Colonic mucosa (tissue), 4 donors: ENCODE data around the gene AATK. TPM values are rescaled to one million over a fixed set of nuclear protein-coding genes. Genes with fewer than 3 reads are reported as not detected.

Source experiments
- DNase-seq: peaks from one replicate; pipeline ENCODE4 v3.0.0-alpha.2; 2020
- H3K27ac ChIP-seq: fragments of 200-600 bp; one replicate; pipeline ENCODE4 v1.8.0; 2021
- H3K27me3 ChIP-seq: fragments of 200-600 bp; one replicate; pipeline ENCODE4 v1.8.0; 2021
- H3K36me3 ChIP-seq: fragments of 200-600 bp; one replicate; pipeline ENCODE4 v1.8.0; 2021
- H3K4me1 ChIP-seq: fragments of 200-600 bp; one replicate; pipeline ENCODE4 v1.8.0; 2021; ENCODE audit warnings: mild to moderate bottlenecking
- H3K4me3 ChIP-seq: fragments of 200-600 bp; one replicate; pipeline ENCODE4 v1.8.0; 2021
- H3K9ac ChIP-seq, 2 donors: one replicate each; pipeline ENCODE4 v1.7.0; 2013; ENCODE audit warnings: control low read depth in 2 of 2, low read depth in 2 of 2, low read length in 2 of 2
- H3K9me3 ChIP-seq: fragments of 200-600 bp; one replicate; pipeline ENCODE4 v1.8.0; 2021
- intact Hi-C: fragments of 100-400 bp; cut with DNase I; formaldehyde crosslinking; loops from one replicate; pipeline ENCODE4 v1.14.1; 2022
- total RNA-seq, 2 donors: library from RNA; stranded (reverse); fragmentation: NEBNext Ultra II Directional in 1 of 2; extraction: Animal tissue kit (Norgen Biotek cat#: 25700) in 1 of 2; gene quantifications; one replicate each; pipeline ENCODE4 v1.2.1, GENCODE V29; 2021
- TF ChIP-seq, protein P1 (sequence below): fragments of 200-600 bp; IDR thresholded peaks from one replicate; pipeline ENCODE4 v1.8.0; 2022; ENCODE audit warnings: antibody characterized with exemption, mild to moderate bottlenecking
- donor health status: healthy.
- donor health status: DM: no; HTN: no; CAD: no.
- donor health status: DM: no; HTN: no; CAD: no.

The AATK gene
- total RNA-seq, 2 donors from 2014 or later: 9.1 to 13.3 TPM

- Histone ChIP-seq H3K9ac (no peak overlapping the region), H3K4me3 (no peak overlapping the region), H3K4me1 (no peaks in the 10 kb centered on the region), H3K9me3 (no peaks in the 10 kb centered on the region), H3K27ac (no peak overlapping the region), H3K27me3 (no peaks in the 10 kb centered on the region), H3K36me3 (no peaks in the 10 kb centered on the region)
- DNase-seq: no peak
- intact Hi-C loops: no loop called here
- TF ChIP-seq, protein P1, sequence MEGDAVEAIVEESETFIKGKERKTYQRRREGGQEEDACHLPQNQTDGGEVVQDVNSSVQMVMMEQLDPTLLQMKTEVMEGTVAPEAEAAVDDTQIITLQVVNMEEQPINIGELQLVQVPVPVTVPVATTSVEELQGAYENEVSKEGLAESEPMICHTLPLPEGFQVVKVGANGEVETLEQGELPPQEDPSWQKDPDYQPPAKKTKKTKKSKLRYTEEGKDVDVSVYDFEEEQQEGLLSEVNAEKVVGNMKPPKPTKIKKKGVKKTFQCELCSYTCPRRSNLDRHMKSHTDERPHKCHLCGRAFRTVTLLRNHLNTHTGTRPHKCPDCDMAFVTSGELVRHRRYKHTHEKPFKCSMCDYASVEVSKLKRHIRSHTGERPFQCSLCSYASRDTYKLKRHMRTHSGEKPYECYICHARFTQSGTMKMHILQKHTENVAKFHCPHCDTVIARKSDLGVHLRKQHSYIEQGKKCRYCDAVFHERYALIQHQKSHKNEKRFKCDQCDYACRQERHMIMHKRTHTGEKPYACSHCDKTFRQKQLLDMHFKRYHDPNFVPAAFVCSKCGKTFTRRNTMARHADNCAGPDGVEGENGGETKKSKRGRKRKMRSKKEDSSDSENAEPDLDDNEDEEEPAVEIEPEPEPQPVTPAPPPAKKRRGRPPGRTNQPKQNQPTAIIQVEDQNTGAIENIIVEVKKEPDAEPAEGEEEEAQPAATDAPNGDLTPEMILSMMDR: no peak
Measured at GRCh38 chr17:81189016-81189415, 23.0 kb upstream of the AATK start.

DNA sequence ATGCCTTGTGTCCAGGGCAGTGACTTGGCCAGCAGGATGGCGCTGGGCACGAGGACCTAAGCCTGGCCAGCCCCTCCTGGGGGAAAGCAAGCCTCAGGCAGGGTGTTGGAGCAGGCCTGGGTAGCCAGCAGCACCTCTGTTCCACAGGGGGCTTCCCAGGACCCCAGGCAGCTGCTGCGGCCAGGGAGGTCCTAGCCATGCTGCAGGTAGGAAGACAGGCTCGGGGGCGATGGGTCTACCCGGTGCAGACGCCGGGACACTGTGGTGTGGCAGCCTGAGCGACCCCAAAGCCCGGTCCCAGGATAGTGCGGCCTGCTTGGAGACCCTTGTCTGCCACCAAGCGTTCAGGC, 22.4 kb upstream of the AATK start:
- H3K27me3 ChIP-seq: no peaks in the 10 kb centered on the region
- H3K9ac ChIP-seq: no peak overlapping the region
- no peak overlapping the region for H3K27ac ChIP-seq
- TF ChIP-seq, protein P1: no peak
- no peak for DNase-seq
- intact Hi-C loops: no loop called here
- H3K4me1 ChIP-seq: no peaks in the 10 kb centered on the region
- no peak overlapping the region for H3K4me3 ChIP-seq
- H3K9me3 ChIP-seq: no peaks in the 10 kb centered on the region
- H3K36me3 ChIP-seq: no peaks in the 10 kb centered on the region

DNA sequence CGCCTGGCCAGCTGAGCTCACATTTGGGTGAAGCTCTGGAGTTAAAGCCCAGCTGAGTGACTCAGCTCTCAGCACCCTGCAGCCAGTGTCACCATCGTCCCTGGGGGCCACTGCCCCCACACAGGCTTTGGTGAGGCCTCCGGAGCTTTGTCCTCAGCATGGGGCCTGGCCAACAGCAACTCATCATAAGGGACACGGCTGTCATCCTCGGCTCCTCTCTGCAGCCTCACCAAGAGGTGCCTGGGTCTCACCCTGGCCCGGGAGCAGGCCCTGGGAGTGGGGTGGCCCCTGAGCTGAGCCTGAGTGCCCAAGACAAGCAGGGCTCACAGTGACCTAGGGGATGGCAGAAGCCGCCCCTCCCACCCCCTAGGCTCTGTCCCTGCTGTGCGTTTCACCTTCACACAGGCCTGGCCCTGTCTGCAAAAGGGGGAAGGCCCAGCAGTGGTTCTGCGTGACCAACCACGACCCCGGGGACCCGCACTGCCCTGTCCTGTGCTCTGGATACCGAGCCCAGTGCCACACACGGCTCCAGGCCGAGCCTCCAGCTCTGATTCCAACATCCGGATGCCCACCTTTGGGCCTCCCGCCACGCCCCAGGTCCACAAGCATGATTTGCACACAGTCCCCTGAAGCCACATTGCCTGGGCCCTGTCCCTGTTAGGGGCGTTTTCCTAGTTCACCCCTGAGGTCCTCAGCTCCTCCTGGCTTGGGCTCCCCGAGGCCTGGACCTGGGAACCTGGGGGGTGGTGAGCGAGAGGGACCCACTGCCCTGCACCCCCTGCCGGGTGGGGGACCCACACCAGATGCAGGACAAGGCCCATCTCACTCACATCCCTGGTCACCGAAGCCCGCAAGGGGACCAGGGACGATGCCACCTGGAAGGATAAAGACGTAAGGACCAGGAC, 21.8 kb upstream of the AATK start:
- intact Hi-C loops: no loop called here

DNA sequence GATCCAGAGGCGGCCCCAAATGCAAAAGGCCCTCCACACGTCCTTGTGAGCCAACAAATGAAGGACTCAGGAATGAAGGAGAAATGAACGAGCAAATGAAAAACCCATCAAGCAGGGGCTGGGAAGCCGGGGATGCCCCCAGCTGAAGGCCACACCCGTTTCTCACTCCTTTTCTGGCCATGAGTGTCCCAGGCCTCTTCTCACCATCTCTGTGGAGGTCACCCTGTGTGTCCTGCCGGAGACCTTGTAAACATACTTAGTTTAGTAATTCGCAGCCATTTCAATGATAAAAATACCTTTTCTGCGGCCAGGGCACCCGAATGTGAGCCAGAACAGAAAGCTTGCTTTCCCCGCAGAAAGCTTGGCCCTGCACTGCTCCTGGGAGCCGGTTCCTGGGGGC, 21.1 kb upstream of the AATK start:
- TF ChIP-seq, protein P1: no peak
- H3K4me3 ChIP-seq: no peak overlapping the region
- H3K9me3 ChIP-seq: no peaks in the 10 kb centered on the region
- no peaks in the 10 kb centered on the region for H3K4me1 ChIP-seq
- DNase-seq: no peak
- H3K9ac ChIP-seq: no peak overlapping the region
- no peak overlapping the region for H3K27ac ChIP-seq
- H3K36me3 ChIP-seq: no peaks in the 10 kb centered on the region
- H3K27me3 ChIP-seq: no peaks in the 10 kb centered on the region
- intact Hi-C loops: no loop called here

More for the DNA sequence above, 21.8 kb upstream of the AATK start:
- Histone ChIP-seq H3K9me3 (no peaks in the 10 kb centered on the region), H3K4me3 (no peak overlapping the region), H3K27ac (no peak overlapping the region), H3K9ac (no peak overlapping the region), H3K27me3 (no peaks in the 10 kb centered on the region), H3K4me1 (no peaks in the 10 kb centered on the region), H3K36me3 (no peaks in the 10 kb centered on the region)
- DNase-seq: no peak
- TF ChIP-seq, protein P1: no peak

GRCh38 chr17:81186203-81186602, 20.2 kb upstream of the AATK start:
- intact Hi-C loops: no loop called here

More at GRCh38 chr17:81186203-81186602, 20.2 kb upstream of the AATK start:
- DNase-seq: no peak
- no peak overlapping the region for H3K27ac ChIP-seq
- H3K9me3 ChIP-seq: no peaks in the 10 kb centered on the region
- H3K4me3 ChIP-seq: no peak overlapping the region
- H3K36me3 ChIP-seq: no peaks in the 10 kb centered on the region
- TF ChIP-seq, protein P1: no peak
- H3K4me1 ChIP-seq: no peaks in the 10 kb centered on the region
- no peaks in the 10 kb centered on the region for H3K27me3 ChIP-seq
- no peak overlapping the region for H3K9ac ChIP-seq
